Middle frontal gyrus (tissue), 1 donor: ENCODE results near the gene TBCE.
"Not testable (repeated sequence)": the region's sequence is repeated elsewhere in the genome, so short reads cannot be mapped to it uniquely, and the experiment has no call there.

Source experiments
- DNase-seq: peaks from one replicate; pipeline ENCODE4 v3.0.0-alpha.2; 2015; ENCODE audit warnings: low spot score; ENCODE audit errors: extremely low spot score

Gene TBCE

GRCh38 chr1:235450886-235451483 lies 83.8 kb downstream of the TBCE start:
- no peak for DNase-seq

GRCh38 chr1:235454021-235454420 lies 86.8 kb downstream of the TBCE start:
- DNase-seq: no peak

DNA sequence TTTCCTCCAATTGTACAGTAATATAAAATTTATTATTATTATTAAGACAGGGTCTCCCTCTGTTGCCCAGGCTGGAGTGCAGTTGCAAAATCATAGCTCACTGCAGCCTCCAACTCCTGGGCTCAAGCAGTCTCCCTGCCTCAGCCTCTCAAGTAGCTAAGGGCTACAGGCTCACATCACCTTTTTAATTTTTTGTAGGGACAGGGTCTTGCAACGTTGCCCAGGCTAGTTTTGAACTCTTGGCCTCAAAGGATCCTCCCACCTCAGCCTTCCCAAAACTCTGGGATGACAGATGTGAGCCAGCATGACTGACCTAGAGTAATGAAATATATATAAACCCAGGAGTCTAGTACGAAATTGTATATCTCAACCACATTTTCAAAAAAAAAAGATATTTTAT lies 87.9 kb downstream of the TBCE start:
- DNase-seq: no peak

DNA sequence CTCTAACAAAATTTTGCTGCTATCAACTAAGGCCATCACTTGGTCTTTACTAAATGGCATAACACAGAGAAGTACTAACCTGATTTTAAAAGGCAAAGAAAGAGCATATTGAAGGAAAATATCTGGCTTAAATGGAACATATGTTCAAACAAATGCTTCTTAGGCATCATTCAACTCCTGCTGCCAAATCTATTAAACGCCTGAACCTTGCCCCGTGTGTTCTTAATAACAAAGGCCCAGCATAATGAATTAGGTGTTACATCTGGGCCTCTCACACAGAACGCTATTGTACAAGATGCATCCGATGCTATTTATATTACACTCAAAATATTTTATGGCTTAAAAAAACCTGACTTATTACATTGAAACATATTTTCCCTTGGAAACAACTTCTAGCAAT lies 88.6 kb downstream of the TBCE start:
- DNase-seq: no peak

DNA sequence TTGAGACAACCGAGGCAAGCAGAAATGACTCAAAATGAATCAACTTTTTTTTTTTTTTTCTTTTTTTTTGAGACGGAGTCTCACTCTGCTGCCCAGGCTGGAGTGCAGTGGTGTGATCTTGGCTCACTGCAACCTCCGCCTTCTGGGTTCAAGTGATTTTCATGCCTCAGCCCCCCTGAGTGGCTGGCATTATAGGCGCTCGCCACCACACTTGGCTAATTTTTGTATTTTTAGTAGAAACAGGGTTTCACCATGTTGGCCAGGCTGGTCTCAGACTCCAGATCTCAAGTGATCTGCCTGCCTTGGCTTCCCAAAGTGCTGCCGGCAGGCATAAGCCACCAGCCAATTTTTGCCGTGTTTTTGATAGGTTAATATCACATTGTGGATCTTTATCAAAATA lies 90.6 kb downstream of the TBCE start:
- DNase-seq: not testable (repeated sequence)

DNA sequence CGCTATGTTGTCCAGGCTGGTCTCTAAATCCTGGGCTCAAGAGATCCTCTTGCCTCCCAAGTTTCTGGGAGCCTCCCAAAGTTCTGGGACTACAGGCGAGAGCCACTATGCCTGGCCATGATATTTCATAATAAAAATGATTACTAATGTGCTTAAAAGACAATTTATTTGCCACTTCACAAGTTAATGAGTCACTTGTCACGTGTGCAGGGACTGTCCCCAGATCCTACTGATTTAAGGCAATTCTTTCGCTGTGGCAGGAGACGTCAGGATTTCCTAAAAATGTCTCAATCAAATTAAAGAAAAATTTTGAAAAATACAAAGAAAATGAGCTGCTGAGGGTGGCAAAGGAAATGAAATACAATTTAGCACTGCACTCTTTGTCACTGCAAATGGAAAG lies 93.5 kb downstream of the TBCE start:
- DNase-seq: no peak

DNA sequence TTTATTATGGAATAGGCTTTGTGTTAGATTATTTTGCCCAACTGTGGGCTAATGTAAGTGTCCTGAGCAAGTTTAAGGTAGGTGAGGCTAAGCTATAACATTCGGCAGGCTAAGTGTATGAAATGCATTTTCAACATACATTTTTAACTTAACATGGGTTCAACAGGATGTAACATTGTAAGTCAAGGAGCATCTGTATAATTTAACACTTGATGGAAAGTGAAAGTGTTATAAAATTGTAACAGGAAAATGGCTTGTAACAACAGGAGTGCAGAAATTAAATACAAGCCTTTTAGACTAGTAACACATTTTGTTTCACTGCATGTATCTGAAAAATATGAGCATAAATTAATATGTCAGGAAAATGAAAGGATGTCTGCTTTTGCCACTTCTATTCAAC lies 94.7 kb downstream of the TBCE start:
- DNase-seq: no peak

DNA sequence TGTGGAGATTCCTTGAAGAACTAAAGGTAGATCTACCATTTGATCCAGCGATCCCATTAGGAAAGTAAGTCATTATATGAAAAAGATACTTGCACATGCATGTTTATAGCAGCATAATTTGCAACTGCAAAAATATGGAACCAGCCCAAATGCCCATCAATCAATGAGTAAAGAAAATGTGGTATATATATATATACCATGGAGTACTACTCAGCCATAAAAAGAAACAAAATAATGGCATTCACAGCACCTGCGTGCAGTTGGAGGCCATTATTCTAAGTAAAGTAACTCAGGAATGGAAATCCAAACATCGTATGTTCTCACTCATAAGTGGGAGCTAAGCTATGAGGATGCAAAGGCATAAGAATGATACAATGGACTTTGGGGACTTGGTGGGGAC lies 95.6 kb downstream of the TBCE start:
- DNase-seq: not testable (repeated sequence)

DNA sequence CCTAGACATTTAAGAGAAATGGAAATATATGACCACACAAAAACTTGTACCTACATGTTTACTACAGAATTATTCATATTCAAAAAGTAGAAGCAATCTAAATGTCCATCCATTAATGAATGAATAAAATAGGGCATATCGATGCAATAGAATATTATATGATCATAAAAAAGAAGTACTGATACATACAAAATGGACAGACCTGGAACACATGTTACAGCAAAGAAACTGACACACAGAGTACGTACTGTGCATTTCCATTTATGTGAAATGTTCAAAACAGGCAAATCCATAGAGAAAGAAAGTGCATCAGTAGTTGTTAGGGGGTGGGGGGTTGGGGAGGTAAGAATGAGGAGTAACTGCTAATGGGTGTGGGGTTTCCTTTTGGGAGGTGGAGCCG lies 97.8 kb downstream of the TBCE start:
- no peak for DNase-seq

- DNase-seq: no peak
Observed at GRCh38 chr1:235468004-235468403, 100.8 kb downstream of the TBCE start.

DNA sequence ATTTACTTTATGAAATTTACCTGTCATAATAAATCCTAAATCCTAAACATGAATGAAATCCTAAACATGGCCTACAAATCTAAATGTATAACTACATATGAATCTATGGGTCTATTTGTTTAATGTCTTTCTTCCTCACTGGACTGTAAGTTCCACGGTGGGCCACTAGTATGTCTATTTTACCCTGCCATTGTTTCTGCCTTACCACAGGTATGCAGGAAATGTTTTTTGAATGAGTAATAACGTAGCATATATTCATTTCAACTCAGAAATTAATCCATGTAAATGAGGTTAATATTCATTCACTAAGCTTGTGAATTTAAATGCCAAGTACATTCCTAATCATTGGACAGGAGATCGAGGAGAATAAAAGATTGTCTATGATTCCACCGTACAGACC lies 101.7 kb downstream of the TBCE start:
- no peak for DNase-seq

- not testable (repeated sequence) for DNase-seq
Observed at GRCh38 chr1:235469897-235470296, 102.7 kb downstream of the TBCE start.

- DNase-seq: no peak
Observed at GRCh38 chr1:235470741-235471439, 103.7 kb downstream of the TBCE start.

GRCh38 chr1:235473806-235474205 lies 106.6 kb downstream of the TBCE start:
- no peak for DNase-seq

GRCh38 chr1:235483090-235483489 lies 115.9 kb downstream of the TBCE start:
- DNase-seq: no peak

DNA sequence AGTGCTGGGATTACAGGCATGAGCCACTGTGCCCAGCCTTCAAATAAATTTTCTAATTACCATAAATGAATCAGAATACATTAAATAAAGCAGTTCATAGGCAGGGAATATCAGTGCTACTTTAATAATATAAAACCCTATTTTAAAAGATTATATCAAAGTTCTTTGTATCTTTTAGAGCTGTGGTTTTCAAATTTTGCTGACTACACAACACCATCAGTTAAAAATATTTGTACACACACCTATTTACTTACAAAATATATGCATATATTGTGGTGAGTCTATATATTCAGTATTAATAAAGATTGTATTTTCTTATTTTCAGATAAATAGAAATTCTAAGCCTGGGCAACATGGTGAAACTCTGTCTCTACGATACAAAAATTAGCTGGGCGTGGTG lies 118.3 kb downstream of the TBCE start:
- DNase-seq: no peak

- DNase-seq: no peak
Observed at GRCh38 chr1:235486321-235486720, 119.1 kb downstream of the TBCE start.

GRCh38 chr1:235491644-235492043 lies 124.4 kb downstream of the TBCE start:
- no peak for DNase-seq

DNA sequence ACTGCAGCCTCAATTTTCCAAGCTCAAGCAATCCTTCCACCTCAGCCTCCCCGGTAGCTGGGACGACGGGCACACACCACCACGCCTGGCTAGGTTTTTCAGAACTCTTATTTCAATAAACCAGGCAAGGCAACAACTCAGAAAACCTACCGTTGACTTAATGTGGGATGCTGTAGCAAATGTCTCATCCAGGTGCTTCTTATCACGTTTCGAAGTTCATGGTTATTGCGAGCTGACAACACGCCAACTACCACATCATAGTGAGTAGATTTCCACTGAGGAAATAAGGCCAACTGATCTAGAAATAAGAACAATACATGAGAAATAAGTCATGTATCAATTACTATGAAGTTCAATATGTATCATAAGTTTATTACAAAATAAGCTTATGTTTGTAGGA lies 127.3 kb downstream of the TBCE start:
- no peak for DNase-seq

DNA sequence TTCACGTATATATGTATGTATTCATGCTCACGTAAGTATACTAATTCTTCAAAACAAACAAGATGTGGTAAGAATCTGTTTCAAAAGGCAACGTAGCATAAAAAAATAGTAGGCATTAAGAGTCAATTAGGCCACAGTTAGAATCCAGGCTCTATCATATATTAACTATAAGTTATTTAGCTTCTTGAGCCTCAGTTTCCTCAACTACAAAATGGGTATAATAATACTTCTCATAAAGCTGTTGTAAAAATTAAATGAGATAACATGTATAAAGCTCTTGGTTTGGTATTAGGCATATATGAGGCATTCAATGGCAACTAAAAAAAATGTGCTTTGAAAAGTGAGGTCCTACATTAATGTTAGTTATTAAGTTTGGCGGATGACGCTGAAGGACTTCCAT lies 127.8 kb downstream of the TBCE start:
- DNase-seq: no peak

DNA sequence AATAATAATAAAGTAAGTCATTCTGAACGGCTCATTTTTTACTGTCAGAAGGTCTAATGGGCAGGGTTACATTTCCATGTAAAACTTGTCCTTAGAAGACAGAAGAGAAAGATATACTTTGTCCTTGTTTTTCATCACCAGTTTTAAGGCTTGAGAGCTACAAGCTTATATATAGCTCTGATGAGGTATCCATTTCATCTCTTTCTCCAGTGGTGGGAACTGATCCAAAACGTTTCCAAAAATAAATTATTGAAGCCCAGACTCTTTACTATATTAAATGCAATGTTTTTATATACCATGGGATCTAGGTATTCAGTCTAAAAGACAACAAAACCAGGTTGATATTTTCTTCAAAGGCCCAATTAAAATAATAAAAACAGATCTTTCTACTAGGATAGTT lies 128.3 kb downstream of the TBCE start:
- no peak for DNase-seq

DNA sequence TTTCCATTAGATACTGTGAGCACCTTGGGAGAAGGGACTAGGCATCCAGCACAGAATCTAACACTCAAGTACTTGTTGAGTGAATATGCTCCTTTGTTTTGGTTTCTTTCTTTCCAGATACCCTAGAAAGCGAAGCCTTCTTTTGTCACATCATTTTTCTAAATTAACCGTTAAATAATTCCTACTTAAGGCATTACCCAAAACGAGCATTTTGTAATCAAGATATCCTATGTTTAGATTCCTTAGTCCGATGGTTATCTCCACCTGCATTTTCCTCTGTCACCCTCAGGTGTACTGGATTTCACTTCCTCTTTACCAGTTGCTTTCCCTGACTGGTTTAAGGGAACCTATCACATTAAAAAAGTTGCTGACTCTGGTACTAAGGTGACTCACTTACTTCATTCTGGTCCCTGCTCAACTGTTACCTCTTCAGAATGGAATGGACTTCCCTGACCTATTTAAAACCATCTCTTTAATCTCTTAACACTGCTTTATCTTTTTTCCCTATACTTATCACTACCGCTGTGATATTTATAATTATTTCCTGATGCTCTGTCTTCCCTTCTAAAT lies 133.8 kb downstream of the TBCE start:
- no peak for DNase-seq
